SK-N-SH (cell line): ENCODE results near the gene NUP50.

Experiments used
- CTCF ChIP-seq: fragments of 200-600 bp; sonication (generic); IDR thresholded peaks from 2 replicates; pipeline ENCODE4 v1.6.1; 2017; ENCODE audit warnings: antibody characterized with exemption, mild to moderate bottlenecking, moderate library complexity
- FOXM1 ChIP-seq: IDR thresholded peaks from 2 replicates; pipeline ENCODE4 v1.4.0; 2012; ENCODE audit warnings: low read depth, mild to moderate bottlenecking
- GATA2 ChIP-seq: sonication (generic); formaldehyde crosslinking; IDR thresholded peaks from 2 replicates; pipeline ENCODE4 v1.5.0; 2020; ENCODE audit warnings: mild to moderate bottlenecking, missing genetic modification reagents
- JUND ChIP-seq: IDR thresholded peaks from 2 replicates; pipeline ENCODE4 v1.4.0; 2012
- NFIC ChIP-seq: IDR thresholded peaks from 2 replicates; pipeline ENCODE4 v1.4.0; 2012; ENCODE audit warnings: borderline replicate concordance
- POLR2AphosphoS5 ChIP-seq: IDR thresholded peaks from 2 replicates; pipeline ENCODE4 v1.6.1; 2012; ENCODE audit warnings: low read depth, low read length
- RCOR1 ChIP-seq: fragments of 150-350 bp; IDR thresholded peaks from 2 replicates; pipeline ENCODE4 v1.6.1; 2017; ENCODE audit warnings: antibody characterized with exemption, low read length
- REST ChIP-seq: IDR thresholded peaks from 2 replicates; pipeline ENCODE4 v1.6.1; 2012; ENCODE audit warnings: mild to moderate bottlenecking, low read depth, low read length, moderate library complexity
- SIN3A ChIP-seq: IDR thresholded peaks from 2 replicates; pipeline ENCODE4 v1.6.1; 2012; ENCODE audit warnings: low read depth, mild to moderate bottlenecking, low read length, moderate library complexity, borderline replicate concordance
- SMC3 ChIP-seq: IDR thresholded peaks from 2 replicates; pipeline ENCODE4 v1.6.1; 2012; ENCODE audit warnings: low read depth, low read length, improper control_type of control experiment
- YY1 ChIP-seq: IDR thresholded peaks from 2 replicates; pipeline ENCODE4 v1.4.0; 2012; ENCODE audit warnings: low read depth, mild to moderate bottlenecking

DNA sequence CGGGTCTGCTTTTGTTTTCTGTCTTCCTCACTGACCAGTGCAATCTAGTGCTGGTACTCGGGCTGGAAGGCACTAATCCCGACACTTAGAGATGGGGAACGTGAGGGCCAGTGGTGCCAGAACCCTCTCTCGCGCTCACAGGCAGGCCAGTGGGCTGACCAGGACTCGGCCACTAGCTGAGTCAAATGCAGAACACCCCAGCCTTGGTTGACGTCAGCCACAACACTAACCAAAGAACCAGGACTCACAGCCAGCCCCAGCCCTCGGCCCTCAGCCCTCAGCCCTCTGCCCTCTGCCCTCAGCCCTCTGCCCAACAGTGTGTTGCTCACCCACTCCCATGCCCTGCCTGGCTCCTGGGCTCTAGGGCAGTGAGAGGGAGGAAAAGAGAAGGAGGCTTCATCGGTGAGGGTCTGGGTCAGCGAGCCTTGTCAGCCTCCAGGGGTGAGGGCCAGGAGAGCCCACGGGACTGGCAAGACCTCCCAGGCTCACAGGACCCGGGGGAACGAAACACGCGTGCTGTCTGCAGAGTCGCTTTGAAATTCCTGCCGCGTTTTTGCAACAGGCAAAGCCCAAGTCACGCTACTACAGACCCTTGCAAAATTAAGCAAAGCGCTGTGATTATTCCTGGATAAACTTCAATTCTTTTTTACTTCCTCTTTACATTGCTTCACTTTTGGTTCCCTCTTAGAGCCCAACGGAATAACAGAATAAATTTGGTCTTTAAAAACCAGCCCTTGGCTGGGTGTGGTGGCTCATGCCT, 49.4 kb downstream of the NUP50 start:
- TF ChIP-seq POLR2AphosphoS5 (no peak), CTCF (no peak), GATA2 (CRISPR knock-in tag) (no peak), REST (no peak), YY1 (no peak), SMC3 (no peak), NFIC (no peak), JUND (no peak), RCOR1 (no peak), SIN3A (no peak), FOXM1 (no peak)
